Measurements from ENCODE around the gene TRIM69. TPM values are rescaled to one million over a fixed set of nuclear protein-coding genes. Genes with fewer than 3 reads are reported as not detected.

Gene TRIM69
- polyA plus RNA-seq, 1 donor from 2014 or later: 38.3 TPM

- Histone ChIP-seq H3K9ac (ENCODE audit: low read length) (no peak overlapping the region), H3K4me2 (ENCODE audit: low read length) (no peak overlapping the region), H3K27me3 (ENCODE audit: insufficient read depth, low read depth, low read length) (no peaks in the 10 kb centered on the region), H4K20me1 (ENCODE audit: insufficient read depth) (no peaks in the 10 kb centered on the region), H3K4me3 (ENCODE audit: low read length) (no peak overlapping the region), H3K27ac (ENCODE audit: low read length) (no peak overlapping the region), H3K79me2 (replicated peaks; ENCODE audit: insufficient read depth, low read length) (no peaks in the 10 kb centered on the region), H3K36me3 (ENCODE audit: insufficient read depth, low read length) (no peaks in the 10 kb centered on the region), H3K9me2 (ENCODE audit: insufficient read depth, low read length) (no peaks in the 10 kb centered on the region), H3K9me3 (ENCODE audit: low read length) (no peaks in the 10 kb centered on the region), H2AFZ (ENCODE audit: low read depth, low read length) (no peak overlapping the region), H3F3A (ENCODE audit: insufficient read depth, low read length, poor library complexity, severe bottlenecking) (no peaks in the 10 kb centered on the region)
- TF ChIP-seq POLR2AphosphoS5 (IDR thresholded peaks at IDR 0.05) (no peak), TAF1 (IDR thresholded peaks at IDR 0.05; ENCODE audit: low read depth) (no peak), RAD21 (conservative IDR thresholded peaks at IDR 0.05) (no peak), EZH2 (IDR thresholded peaks at IDR 0.05; ENCODE audit: borderline replicate concordance, insufficient read depth, low read length, poor library complexity, severe bottlenecking) (no peak), EP300 (conservative IDR thresholded peaks at IDR 0.05; ENCODE audit: poor library complexity, severe bottlenecking) (no peak), SMC3 (conservative IDR thresholded peaks at IDR 0.05; ENCODE audit: poor library complexity) (no peak), MXI1 (conservative IDR thresholded peaks at IDR 0.05; ENCODE audit: poor library complexity, severe bottlenecking) (no peak)
- TF ChIP-seq, protein P1, sequence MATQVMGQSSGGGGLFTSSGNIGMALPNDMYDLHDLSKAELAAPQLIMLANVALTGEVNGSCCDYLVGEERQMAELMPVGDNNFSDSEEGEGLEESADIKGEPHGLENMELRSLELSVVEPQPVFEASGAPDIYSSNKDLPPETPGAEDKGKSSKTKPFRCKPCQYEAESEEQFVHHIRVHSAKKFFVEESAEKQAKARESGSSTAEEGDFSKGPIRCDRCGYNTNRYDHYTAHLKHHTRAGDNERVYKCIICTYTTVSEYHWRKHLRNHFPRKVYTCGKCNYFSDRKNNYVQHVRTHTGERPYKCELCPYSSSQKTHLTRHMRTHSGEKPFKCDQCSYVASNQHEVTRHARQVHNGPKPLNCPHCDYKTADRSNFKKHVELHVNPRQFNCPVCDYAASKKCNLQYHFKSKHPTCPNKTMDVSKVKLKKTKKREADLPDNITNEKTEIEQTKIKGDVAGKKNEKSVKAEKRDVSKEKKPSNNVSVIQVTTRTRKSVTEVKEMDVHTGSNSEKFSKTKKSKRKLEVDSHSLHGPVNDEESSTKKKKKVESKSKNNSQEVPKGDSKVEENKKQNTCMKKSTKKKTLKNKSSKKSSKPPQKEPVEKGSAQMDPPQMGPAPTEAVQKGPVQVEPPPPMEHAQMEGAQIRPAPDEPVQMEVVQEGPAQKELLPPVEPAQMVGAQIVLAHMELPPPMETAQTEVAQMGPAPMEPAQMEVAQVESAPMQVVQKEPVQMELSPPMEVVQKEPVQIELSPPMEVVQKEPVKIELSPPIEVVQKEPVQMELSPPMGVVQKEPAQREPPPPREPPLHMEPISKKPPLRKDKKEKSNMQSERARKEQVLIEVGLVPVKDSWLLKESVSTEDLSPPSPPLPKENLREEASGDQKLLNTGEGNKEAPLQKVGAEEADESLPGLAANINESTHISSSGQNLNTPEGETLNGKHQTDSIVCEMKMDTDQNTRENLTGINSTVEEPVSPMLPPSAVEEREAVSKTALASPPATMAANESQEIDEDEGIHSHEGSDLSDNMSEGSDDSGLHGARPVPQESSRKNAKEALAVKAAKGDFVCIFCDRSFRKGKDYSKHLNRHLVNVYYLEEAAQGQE (IDR thresholded peaks at IDR 0.05; ENCODE audit: borderline replicate concordance): no peak
- TF ChIP-seq, protein P2, sequence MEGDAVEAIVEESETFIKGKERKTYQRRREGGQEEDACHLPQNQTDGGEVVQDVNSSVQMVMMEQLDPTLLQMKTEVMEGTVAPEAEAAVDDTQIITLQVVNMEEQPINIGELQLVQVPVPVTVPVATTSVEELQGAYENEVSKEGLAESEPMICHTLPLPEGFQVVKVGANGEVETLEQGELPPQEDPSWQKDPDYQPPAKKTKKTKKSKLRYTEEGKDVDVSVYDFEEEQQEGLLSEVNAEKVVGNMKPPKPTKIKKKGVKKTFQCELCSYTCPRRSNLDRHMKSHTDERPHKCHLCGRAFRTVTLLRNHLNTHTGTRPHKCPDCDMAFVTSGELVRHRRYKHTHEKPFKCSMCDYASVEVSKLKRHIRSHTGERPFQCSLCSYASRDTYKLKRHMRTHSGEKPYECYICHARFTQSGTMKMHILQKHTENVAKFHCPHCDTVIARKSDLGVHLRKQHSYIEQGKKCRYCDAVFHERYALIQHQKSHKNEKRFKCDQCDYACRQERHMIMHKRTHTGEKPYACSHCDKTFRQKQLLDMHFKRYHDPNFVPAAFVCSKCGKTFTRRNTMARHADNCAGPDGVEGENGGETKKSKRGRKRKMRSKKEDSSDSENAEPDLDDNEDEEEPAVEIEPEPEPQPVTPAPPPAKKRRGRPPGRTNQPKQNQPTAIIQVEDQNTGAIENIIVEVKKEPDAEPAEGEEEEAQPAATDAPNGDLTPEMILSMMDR (IDR thresholded peaks at IDR 0.05; ENCODE audit: poor library complexity, severe bottlenecking): no peak
Measured at GRCh38 chr15:44781128-44781810, 44.9 kb downstream of the TRIM69 start.

DNA sequence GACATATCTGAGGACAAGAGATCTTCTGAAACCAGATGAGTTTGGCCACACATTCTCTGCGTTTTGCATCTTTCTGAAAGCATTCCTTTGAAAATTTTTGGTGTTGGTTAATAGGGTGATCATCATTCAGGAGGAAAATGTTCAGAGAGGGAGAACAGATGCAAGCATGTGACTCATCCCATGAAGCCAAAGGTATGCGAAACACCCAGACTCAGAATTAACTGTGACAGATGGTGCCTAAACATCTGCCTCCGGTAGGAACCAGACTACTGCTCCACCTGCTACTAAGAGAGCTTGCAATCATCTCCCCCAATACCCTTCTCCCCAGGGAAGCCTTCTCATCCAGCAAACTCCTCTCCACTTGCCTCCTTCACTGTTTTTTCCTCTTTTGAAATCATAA is 46.2 kb downstream of the TRIM69 start:
- no peaks in the 10 kb centered on the region for H3K27me3 ChIP-seq (ENCODE audit: insufficient read depth, low read depth, low read length)
- no peak overlapping the region for H3K27ac ChIP-seq (ENCODE audit: low read length)
- H3F3A ChIP-seq (ENCODE audit: insufficient read depth, low read length, poor library complexity, severe bottlenecking): no peaks in the 10 kb centered on the region
- H3K9ac ChIP-seq (ENCODE audit: low read length): no peak overlapping the region
- H3K9me2 ChIP-seq (ENCODE audit: insufficient read depth, low read length): no peaks in the 10 kb centered on the region
- no peaks in the 10 kb centered on the region for H4K20me1 ChIP-seq (ENCODE audit: insufficient read depth)
- no peaks in the 10 kb centered on the region for H3K79me2 ChIP-seq (replicated peaks; ENCODE audit: insufficient read depth, low read length)
- no peaks in the 10 kb centered on the region for H3K9me3 ChIP-seq (ENCODE audit: low read length)
- TF ChIP-seq EZH2 (IDR thresholded peaks at IDR 0.05; ENCODE audit: borderline replicate concordance, insufficient read depth, low read length, poor library complexity, severe bottlenecking): no peak
- no peak for TF ChIP-seq POLR2AphosphoS5 (IDR thresholded peaks at IDR 0.05)
- TF ChIP-seq SMC3 (conservative IDR thresholded peaks at IDR 0.05; ENCODE audit: poor library complexity): no peak
- TF ChIP-seq, protein P2 (IDR thresholded peaks at IDR 0.05; ENCODE audit: poor library complexity, severe bottlenecking): no peak
- TF ChIP-seq, protein P1 (IDR thresholded peaks at IDR 0.05; ENCODE audit: borderline replicate concordance): no peak
- no peak for TF ChIP-seq TAF1 (IDR thresholded peaks at IDR 0.05; ENCODE audit: low read depth)
- TF ChIP-seq MXI1 (conservative IDR thresholded peaks at IDR 0.05; ENCODE audit: poor library complexity, severe bottlenecking): no peak
- TF ChIP-seq EP300 (conservative IDR thresholded peaks at IDR 0.05; ENCODE audit: poor library complexity, severe bottlenecking): no peak
- no peak for TF ChIP-seq RAD21 (conservative IDR thresholded peaks at IDR 0.05)
- no peak overlapping the region for H3K4me3 ChIP-seq (ENCODE audit: low read length)
- H3K36me3 ChIP-seq (ENCODE audit: insufficient read depth, low read length): no peaks in the 10 kb centered on the region
- no peak overlapping the region for H2AFZ ChIP-seq (ENCODE audit: low read depth, low read length)
- H3K4me2 ChIP-seq (ENCODE audit: low read length): no peak overlapping the region
